ENCODE results near the gene C17orf75.

C17orf75 gene

DNA sequence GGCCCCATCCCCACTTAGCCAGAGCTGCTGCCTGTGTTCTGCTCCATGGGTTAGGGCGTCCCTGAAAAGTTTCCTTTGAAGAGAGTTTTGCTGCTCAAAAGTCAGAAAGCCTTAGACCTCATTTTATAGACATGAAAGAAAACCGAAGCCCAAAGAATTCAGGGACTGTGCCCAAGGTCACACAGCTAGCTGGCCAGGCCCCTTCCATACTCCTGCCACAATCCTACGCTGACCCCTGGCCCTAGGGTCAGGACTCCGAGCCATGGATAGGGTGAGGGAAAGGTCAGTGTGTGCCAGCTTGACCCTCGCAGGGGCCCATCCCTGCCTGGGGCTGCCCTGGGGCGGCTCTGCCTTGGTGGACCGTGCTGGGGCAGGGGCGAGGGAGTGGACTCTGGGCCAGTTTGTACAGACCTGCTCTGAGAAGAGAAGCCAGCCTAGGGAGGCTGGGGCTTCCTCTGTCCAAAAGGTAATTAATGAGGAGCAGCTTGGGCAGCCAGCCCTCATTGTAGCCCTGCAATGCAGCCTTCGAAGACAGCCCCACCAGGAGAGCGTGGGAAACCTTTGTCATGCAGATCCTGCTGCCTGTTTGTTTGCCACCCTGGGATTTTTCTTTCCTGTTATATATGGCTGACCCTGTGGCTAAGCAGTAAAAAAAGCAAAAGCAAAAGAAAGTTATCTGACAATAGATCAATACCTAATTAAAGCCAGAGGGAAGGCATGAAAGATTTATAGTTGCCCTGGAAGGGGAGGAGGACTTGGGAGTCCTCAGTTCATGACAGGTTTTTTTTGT, 38.9 kb downstream of the C17orf75 start:
- DNase-seq, result no peak

GRCh38 chr17:32302037-32302436, 39.9 kb downstream of the C17orf75 start:
- no peak for DNase-seq

DNA sequence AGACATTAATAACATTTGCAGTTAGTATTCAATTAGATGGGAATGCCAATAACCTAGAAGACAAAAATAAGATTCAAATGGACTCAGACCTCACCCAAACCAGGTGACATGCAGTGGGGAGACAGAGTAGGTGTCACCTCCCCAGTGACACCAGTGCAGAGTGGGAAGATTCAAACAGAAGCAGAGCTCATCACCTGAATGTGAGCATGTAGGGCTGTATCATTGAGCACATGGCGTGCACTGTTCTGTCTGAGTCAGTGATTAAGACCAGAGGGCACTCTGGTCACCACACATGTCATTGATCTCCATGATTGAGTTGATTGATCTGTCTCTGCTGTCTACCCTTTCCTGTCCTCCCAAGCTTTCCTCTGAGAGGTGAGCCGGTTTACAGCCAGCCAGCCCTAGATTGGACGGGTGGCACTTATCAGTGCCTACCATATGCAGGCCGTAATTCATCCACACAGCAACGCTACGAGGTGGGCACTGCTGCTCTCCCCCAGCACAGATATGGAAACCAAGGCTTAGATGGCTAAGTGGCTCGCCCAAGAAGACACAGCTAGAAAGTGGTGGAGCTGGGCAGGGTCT, 42.3 kb downstream of the C17orf75 start:
- no peak for DNase-seq

GRCh38 chr17:32298721-32299579, 43.0 kb downstream of the C17orf75 start:
- DNase-seq, result no peak

DNA sequence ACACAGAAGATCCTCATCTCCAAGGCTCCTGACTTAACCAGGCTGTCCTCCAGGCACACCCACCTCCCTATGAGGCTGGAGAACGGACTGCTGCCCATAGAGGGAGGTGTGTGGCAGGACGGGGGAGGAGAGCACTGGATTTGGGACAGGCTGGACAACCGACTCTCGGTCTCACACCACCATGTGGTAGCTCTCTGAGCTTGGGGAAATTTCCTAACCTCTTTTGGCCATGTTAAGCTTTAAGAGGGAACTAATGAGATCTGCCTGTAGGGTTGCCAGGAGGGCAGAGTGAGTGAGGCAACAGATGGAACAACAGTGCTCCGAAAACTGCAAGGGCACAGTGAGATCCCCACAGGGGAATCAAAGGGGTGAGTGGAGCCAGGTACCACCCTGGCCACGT, 43.7 kb downstream of the C17orf75 start:
- no peak for DNase-seq

GRCh38 chr17:32297860-32298259, 44.1 kb downstream of the C17orf75 start:
- DNase-seq, result no peak

DNA sequence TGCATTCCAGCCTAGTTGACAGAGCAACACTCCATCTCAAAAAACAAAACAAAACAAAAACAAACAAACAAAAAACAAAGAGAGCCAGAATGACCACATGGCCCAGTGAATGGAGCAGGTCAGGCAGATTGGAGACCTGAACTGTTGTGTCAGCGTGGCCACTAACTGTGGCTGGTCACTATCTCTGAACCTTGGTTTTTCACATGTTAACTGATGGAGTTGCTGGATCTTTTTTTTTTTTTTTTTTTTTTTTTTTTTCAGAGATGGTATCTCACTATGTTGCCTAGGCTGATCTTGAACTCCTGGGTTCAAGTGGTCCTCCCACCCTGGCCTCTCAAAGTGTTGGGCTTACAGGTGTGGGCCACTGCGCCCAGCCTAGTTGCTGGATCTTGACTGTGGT, 44.5 kb downstream of the C17orf75 start:
- no peak for DNase-seq

GRCh38 chr17:32292094-32292493, 49.9 kb downstream of the C17orf75 start:
- no peak for DNase-seq

DNA sequence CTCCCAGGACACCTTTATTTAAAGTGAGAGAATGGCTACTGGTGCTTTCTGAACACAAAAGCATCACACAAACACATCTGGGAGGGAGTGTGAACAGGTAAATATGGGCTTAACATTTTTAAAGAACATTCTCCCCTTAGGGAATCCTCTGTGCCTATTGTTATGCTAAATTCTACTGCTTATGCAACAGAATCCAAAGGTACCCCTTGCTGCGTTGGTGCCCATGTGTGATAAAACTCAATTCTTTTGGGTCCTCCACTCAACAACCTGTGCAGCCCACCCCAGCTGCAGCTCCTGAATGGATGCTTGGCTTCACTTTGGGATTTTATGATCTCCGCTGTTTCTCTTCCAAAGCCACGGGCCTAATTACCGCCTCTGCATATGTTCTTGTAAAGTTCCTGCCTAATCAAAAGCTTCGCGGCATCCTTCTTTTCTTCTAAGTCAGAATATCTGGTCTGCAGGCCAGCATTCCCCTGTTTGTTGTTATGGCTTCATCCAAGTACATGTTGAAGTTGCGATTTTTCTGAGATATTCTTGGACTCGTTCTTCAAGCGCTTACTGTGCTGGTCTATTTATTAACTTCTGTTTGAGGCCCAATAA, 52.4 kb downstream of the C17orf75 start:
- DNase-seq, result no peak

DNA sequence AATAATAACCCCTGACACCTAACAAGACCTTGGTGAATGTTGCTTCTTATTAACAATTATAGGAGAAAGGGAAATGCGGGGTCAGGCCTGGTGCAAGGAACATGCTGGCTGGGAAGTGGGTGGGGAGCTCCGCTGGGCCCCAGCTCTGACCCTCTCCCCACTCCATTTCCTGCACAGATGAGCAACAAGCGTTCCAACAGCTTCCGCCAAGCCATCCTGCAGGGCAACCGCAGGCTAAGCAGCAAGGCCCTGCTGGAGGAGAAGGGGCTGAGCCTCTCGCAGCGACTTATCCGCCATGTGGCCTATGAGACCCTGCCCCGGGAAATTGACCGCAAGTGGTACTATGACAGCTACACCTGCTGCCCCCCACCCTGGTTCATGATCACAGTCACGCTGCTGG, 53.4 kb downstream of the C17orf75 start:
- peak; percentile 38 to 50 (median 49) for DNase-seq

DNA sequence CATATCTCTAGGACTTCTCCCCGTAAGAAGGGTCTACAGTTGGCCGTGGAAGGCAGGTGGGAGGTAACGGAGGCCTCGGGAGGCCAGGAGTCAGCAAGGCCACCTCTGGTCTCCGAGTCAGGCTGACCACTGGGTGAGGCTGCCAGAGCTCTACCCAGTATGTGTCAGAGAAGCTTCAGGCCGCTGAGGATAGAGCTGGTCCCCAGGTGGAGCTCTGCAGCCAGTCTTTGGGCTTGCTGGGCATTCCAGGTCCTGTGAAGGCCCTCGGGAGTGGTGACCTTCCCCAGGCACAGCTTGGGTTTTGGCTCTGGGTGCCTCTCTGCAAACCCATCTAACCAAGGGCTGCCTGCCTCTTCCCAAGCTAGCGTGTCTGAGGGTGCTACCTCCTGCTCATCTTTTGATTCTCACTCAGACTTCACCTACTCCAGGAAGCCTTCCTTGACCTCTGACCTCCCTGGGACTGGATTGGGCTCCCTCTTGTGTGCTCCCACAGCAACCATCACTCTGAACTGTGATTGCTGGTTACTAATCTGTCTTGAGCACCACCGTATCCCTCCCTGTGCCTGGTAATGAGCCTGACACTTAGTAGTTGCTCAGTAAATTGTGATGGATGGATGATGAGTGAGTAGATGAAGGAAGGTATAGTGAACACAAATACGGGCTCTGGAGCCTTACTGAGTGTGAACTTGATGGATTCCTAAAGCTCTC, 54.0 kb downstream of the C17orf75 start:
- no peak for DNase-seq

DNA sequence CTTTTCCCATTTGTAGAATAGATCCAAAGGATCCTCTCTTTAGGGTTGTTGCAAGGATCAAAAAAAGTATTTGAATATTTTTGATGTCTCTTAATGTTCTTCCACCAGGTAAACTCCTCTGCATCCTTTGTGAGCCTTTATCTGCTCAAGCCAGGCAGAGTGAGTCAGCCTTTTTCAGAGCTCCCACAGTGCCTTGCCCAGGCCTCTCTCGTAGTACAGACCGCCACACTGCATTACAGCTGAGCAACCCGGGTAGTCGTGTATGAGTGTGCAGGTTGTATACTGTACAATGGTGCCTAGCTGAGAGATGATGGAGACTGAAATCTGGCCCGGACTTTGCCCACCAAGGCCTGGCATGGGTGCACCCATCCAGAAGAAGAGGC, 55.5 kb downstream of the C17orf75 start:
- no peak for DNase-seq

DNA sequence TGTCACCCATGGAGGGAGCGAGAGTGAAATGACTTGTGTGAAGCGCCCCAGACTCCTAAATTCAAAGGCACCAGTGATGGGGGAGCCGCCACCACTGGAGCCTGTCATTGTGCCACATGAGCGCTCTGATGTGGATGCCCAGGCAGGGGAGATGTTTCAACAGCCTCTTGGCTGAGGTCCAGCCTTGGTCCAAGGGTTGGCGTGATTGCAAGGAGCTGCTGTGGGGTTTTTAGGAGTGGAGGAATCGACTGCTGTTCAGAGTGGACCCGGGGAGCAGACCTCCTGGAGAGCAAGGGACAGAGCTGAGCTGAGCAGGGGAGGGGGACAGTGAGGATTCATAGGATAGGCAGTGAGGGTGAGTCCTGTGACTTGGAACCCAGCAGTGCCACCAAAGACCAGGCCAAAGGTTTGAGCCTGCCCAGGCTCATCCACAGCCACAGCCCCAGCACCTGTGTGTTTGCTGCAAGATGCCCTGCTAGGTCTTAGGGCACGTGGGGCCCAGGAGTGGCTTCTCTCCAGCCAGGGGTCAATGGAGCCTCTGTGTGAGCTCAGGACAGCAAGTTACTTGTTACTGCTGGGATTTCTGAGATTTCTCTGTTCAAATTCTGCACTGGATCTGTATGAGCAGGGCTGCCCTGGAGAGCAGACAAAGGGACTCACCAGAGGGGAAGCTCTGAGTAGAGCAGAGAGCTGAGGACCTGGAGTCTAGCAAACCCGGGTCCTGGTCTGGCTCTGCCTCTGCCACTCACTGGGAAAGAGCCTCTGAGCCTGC, 56.0 kb downstream of the C17orf75 start:
- DNase-seq, result no peak

GRCh38 chr17:32285306-32285705, 56.7 kb downstream of the C17orf75 start:
- no peak for DNase-seq

DNA sequence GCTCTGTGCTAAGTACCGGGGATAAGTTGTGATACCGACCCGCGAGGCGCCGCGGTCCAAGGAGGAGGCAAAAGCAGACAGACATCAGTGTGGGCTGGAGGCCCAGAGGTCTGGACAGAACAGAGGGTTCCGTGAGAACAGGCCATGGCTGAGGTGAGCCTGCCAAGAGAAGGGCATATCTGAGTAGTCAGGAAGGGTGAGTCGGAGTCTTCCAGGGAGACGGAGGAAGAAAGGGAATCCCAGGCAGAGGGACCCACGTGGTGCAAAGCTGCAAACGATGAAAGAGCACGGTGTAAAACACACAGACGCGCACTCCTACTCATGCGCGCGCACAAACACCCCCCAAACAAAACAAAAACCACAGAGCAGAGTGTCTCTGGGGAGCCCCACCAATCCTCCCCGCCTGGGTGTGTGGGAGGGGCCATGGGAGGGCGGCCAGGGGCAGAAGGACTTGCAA, 58.2 kb downstream of the C17orf75 start:
- DNase-seq, result no peak

DNA sequence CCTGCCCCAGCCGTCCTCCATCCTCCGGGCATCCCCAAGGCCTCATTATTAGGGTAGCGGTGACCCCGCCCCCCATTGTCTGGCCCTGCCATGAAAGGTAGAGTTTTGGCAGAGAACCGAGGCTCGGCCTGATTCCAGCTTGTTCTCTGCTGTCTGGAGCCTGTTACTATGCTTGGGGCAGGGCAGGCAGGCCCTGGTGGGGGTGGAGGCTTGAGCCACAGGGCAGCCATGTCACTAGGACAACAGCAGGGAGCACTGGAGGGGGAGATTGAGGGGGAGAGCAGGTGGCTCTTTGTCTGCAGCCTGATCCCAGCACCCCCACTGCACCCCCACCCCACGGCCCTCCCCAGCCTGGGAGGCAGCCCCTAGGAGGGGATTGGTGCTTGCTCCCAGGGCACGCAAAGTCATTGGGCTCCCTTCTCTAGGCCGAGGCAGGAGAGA, 60.9 kb downstream of the C17orf75 start:
- DNase-seq, result no peak

GRCh38 chr17:32279891-32280716, 61.9 kb downstream of the C17orf75 start:
- no peak for DNase-seq

DNA sequence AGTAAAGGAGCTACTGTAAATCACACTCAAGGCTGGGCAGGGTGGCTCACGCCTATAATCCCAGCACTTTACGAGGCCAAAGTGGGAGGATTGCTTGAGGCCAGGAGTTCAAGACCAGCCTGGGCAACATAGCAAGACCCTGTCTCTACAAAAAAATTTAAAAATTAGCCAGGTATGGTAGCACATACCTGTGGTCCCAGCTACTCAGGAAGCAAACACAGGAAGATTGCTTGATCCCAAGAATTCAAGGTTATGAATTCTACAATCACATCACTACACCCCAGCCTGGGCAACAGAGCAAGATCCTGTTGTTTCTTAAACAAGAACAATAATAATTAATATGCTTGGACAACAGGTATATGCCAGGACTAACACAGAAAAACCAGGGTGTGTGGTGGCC, 63.2 kb downstream of the C17orf75 start:
- DNase-seq, result no peak
